Endothelial cell of umbilical vein (primary cell): ENCODE data around the gene SYT14. TPM values are rescaled to one million over a fixed set of nuclear protein-coding genes. Genes with fewer than 3 reads are reported as not detected.

Source experiments
- BruUV-seq: library from RNA; stranded (reverse); fragments of 400-500 nt; replicated peaks from 2 replicates; lab custom pipeline; 2021; lab: Mats Ljungman, UMichigan
- CTCF ChIA-PET: fragments of 300-600, 350-600 bp; sonication (Branson Sonifier 250); formaldehyde crosslinking; loops from one replicate; lab custom pipeline; 2021; ENCODE audit warnings: antibody characterized with exemption, inconsistent platforms; lab: Charles Lee
- POLR2A ChIA-PET: fragments of 300-600, 350-600 bp; sonication (Branson Sonifier 250); formaldehyde crosslinking; loops from one replicate; lab custom pipeline; 2021; ENCODE audit warnings: antibody characterized with exemption, inconsistent platforms; lab: Charles Lee
- DNase-seq: peaks from one replicate; pipeline ENCODE4 v3.0.0-alpha.2; 2011; ENCODE audit warnings: low read depth, low spot score
- FAIRE-seq: peaks from 2 replicates; lab custom pipeline; 2011; peaks lifted over from hg19 to GRCh38; lab: Jason Lieb, UNC
- H2AFZ ChIP-seq: 2 replicates; pipeline ENCODE4 v1.6.0; 2012; ENCODE audit warnings: low read depth, low read length, control low read depth, inconsistent platforms
- H3K27ac ChIP-seq: 2 replicates; pipeline ENCODE4 v1.5.1; 2011; ENCODE audit warnings: low read depth, mild to moderate bottlenecking, control low read depth, low read length, moderate library complexity; ENCODE audit not compliant: insufficient read depth
- H3K27me3 ChIP-seq, 2 experiments: 2 replicates each; pipeline versions ENCODE4 v1.6.0 to v1.6.1; 2011; ENCODE audit warnings: low read length in 2 of 2, mixed read lengths in 1 of 2; ENCODE audit not compliant: control insufficient read depth in 2 of 2, insufficient read depth in 2 of 2
- H3K36me3 ChIP-seq, 2 experiments: 2 replicates in 1 of 2; 3 replicates in 1 of 2; pipeline ENCODE4 v1.5.1; 2011; ENCODE audit warnings: low read length in 2 of 2, mild to moderate bottlenecking in 1 of 2, moderate library complexity in 1 of 2; ENCODE audit not compliant: control insufficient read depth in 2 of 2, insufficient read depth in 2 of 2; ENCODE audit errors: extremely low read depth in 1 of 2
- H3K4me1 ChIP-seq: 3 replicates; pipeline ENCODE4 v1.5.1; 2011; ENCODE audit warnings: mild to moderate bottlenecking, low read length; ENCODE audit not compliant: control insufficient read depth, insufficient read depth; ENCODE audit errors: extremely low read depth
- H3K4me2 ChIP-seq: 2 replicates; pipeline ENCODE4 v1.6.1; 2011; ENCODE audit warnings: low read length, control low read depth, mixed read lengths; ENCODE audit not compliant: insufficient read depth
- H3K4me3 ChIP-seq, 3 experiments: fragments of 200-600 bp in 1 of 3; sonication (generic), shearing (Covaris generic) in 1 of 3; replicated peaks in 1 of 3; 2 replicates each; pipeline ENCODE4 v1.5.1; 2011 to 2016; ENCODE audit warnings: control low read depth in 3 of 3, low read length in 3 of 3, mild to moderate bottlenecking in 2 of 3, inconsistent platforms in 1 of 3, low read depth in 1 of 3, moderate library complexity in 1 of 3; ENCODE audit not compliant: insufficient read depth in 1 of 3
- H3K79me2 ChIP-seq: 2 replicates; pipeline ENCODE4 v1.6.0; 2012; ENCODE audit warnings: low read length, inconsistent platforms; ENCODE audit not compliant: control insufficient read depth, insufficient read depth
- H3K9ac ChIP-seq: replicated peaks from 2 replicates; pipeline ENCODE3; 2011; ENCODE audit warnings: low read length, control low read depth; ENCODE audit not compliant: insufficient read depth; ENCODE audit errors: extremely low read depth
- H3K9me1 ChIP-seq: replicated peaks from 3 replicates; pipeline ENCODE4 v1.6.0; 2011; ENCODE audit warnings: mild to moderate bottlenecking, low read length; ENCODE audit not compliant: control insufficient read depth, insufficient read depth; ENCODE audit errors: extremely low read depth
- H3K9me3 ChIP-seq: replicated peaks from 2 replicates; pipeline ENCODE4 v1.5.1; 2012; ENCODE audit warnings: low read length, inconsistent platforms; ENCODE audit not compliant: control insufficient read depth, insufficient read depth
- H4K20me1 ChIP-seq: replicated peaks from 2 replicates; pipeline ENCODE3; 2011; ENCODE audit warnings: mild to moderate bottlenecking, low read length; ENCODE audit not compliant: control insufficient read depth, insufficient read depth; ENCODE audit errors: extremely low read depth
- EZH2 ChIP-seq: IDR thresholded peaks from 2 replicates; pipeline ENCODE4 v1.6.1; 2012; ENCODE audit warnings: borderline replicate concordance, low read depth, mild to moderate bottlenecking, moderate library complexity, low read length, inconsistent platforms; ENCODE audit not compliant: severe bottlenecking
- FOS ChIP-seq: IDR thresholded peaks from 2 replicates; pipeline ENCODE4 v1.6.1; 2011; ENCODE audit warnings: mild to moderate bottlenecking, low read length, moderate library complexity, borderline replicate concordance; ENCODE audit not compliant: insufficient read depth
- GATA2 ChIP-seq: IDR thresholded peaks from 2 replicates; pipeline ENCODE4 v1.7.0; 2011; ENCODE audit warnings: low read depth, mild to moderate bottlenecking, moderate library complexity, mixed read lengths, low read length; ENCODE audit not compliant: insufficient read length, insufficient read depth
- JUN ChIP-seq: IDR thresholded peaks from 2 replicates; pipeline ENCODE4 v1.6.1; 2011; ENCODE audit warnings: borderline replicate concordance, low read depth; ENCODE audit not compliant: insufficient read length, insufficient read depth
- MAX ChIP-seq: IDR thresholded peaks from 2 replicates; pipeline ENCODE4 v1.6.1; 2011; ENCODE audit not compliant: insufficient read depth, insufficient read length
- MYC ChIP-seq: IDR thresholded peaks from one replicate; pipeline ENCODE4 v1.6.1; 2011; ENCODE audit warnings: mild to moderate bottlenecking, low read depth, low read length
- POLR2A ChIP-seq: IDR thresholded peaks from 2 replicates; pipeline ENCODE4 v1.6.1; 2012; ENCODE audit warnings: low read depth, mild to moderate bottlenecking, control low read depth, low read length
- POLR2AphosphoS5 ChIP-seq: IDR thresholded peaks from 2 replicates; pipeline ENCODE4 v1.6.1; 2012; ENCODE audit warnings: low read depth, mild to moderate bottlenecking, control low read depth, low read length, moderate library complexity; ENCODE audit not compliant: insufficient read depth
- dilution Hi-C: fragments of 300-500 bp; cut with MboI; formaldehyde crosslinking; loops from one replicate; pipeline ENCODE4 v1.15.0; 2019; ENCODE audit warnings: low sequenced_read_pairs; ENCODE audit not compliant: extremely low pct_ligation_motif_present
- intact Hi-C: fragments of 100-400 bp; cut with micrococcal nuclease; formaldehyde crosslinking; loops from one replicate; pipeline ENCODE4 v1.10.0; 2022
- polyA plus RNA-seq, 4 experiments: library from polyadenylated mRNA; depleted of rRNA in 3 of 4; stranded (reverse) in 3 of 4; unstranded in 1 of 4; fragments of >200 nt; gene quantifications; 2 replicates each; pipeline versions ENCODE4 v1.2.1 to v1.2.3, GENCODE V29; 2011 to 2012; ENCODE audit warnings: missing spikeins in 1 of 4
- total RNA-seq: library from RNA; stranded (reverse); gene quantifications from 2 replicates; pipeline ENCODE4 v1.2.3, GENCODE V29; 2021
- TF ChIP-seq, protein P1 (sequence below), 2 donors: IDR thresholded peaks; 1 replicate in 1 of 2; 2 replicates in 1 of 2; pipeline ENCODE4 v1.5.1; 2011; ENCODE audit warnings: low read length in 2 of 2, mild to moderate bottlenecking in 2 of 2, moderate library complexity in 2 of 2, control low read depth in 1 of 2, inconsistent platforms in 1 of 2, low read depth in 1 of 2; ENCODE audit not compliant: insufficient read depth in 1 of 2; ENCODE audit errors: extremely low read depth in 1 of 2

The SYT14 gene
- total and polyA plus RNA-seq, 2 donors (not counting 3 experiments of a cell fraction or from before 2014, with no cell fraction given): 0.08 to 0.18 TPM

DNA sequence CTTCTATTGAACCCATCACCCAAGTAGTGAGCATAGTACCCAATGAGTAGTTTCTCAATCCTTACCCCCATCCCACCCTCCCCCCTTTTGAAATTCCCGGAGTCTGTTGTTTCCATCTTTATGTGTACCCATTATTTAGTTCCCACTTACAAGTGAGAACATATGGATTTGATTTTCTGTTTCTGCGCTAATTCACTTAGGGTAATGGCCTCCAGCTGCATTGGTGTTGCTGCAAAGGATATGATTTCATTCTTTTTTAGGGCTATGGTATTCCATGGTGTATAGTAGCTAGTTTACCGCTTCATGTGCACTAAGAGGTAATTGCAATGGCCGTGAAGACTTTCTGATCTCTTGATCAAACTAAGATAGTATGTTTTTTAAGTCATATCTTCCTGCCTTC is 187.1 kb downstream of the SYT14 start:
- no peak for FAIRE-seq
- CTCF ChIA-PET: interaction anchor here (1.9 kb wide), 1 partner anchor 264 kb away, joined by 5 read pairs; no protein-coding TSS in a partner anchor

More for the DNA sequence above, 187.1 kb downstream of the SYT14 start:
- Histone ChIP-seq H3K4me1 (peaks cover 9% of the 10 kb centered on the region), H3K9ac (no peak overlapping the region), H3K27ac (no peak overlapping the region), H3K36me3 (no peaks in the 10 kb centered on the region), H3K4me2 (no peak overlapping the region), H3K9me1 (no peaks in the 10 kb centered on the region), H3K4me3 (no peak overlapping the region), H2AFZ (no peak overlapping the region), H3K9me3 (no peaks in the 10 kb centered on the region), H4K20me1 (no peaks in the 10 kb centered on the region), H3K79me2 (no peaks in the 10 kb centered on the region), H3K27me3 (peaks cover 4 to 46% of the 10 kb centered on the region in 2 experiments)
- intact Hi-C loops: no loop called here
- DNase-seq: no peak
- BruUV-seq: no TSS peak
- dilution Hi-C loops: no loop called here
- POLR2A ChIA-PET: no interaction called here
- no peak for TF ChIP-seq JUN
- TF ChIP-seq POLR2AphosphoS5: no peak
- no peak for TF ChIP-seq POLR2A
- no peak for TF ChIP-seq EZH2
- no peak for TF ChIP-seq FOS
- no peak for TF ChIP-seq GATA2
- TF ChIP-seq, protein P1, sequence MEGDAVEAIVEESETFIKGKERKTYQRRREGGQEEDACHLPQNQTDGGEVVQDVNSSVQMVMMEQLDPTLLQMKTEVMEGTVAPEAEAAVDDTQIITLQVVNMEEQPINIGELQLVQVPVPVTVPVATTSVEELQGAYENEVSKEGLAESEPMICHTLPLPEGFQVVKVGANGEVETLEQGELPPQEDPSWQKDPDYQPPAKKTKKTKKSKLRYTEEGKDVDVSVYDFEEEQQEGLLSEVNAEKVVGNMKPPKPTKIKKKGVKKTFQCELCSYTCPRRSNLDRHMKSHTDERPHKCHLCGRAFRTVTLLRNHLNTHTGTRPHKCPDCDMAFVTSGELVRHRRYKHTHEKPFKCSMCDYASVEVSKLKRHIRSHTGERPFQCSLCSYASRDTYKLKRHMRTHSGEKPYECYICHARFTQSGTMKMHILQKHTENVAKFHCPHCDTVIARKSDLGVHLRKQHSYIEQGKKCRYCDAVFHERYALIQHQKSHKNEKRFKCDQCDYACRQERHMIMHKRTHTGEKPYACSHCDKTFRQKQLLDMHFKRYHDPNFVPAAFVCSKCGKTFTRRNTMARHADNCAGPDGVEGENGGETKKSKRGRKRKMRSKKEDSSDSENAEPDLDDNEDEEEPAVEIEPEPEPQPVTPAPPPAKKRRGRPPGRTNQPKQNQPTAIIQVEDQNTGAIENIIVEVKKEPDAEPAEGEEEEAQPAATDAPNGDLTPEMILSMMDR (IDR thresholded peaks at IDR 0.05; ENCODE audit: extremely low read depth in 1 of 2, insufficient read depth in 1 of 2, low read depth in 1 of 2, low read length in 2 of 2): no peak
- no peak for TF ChIP-seq MAX
- TF ChIP-seq MYC: no peak
